ENCODE data around the gene MAP3K20. TPM values are rescaled to one million over a fixed set of nuclear protein-coding genes. Genes with fewer than 3 reads are reported as not detected.

Gene MAP3K20
- total and polyA plus RNA-seq, 2 of the 4 experiments (the other 2 are of a cell fraction) = 27.5 to 84.4 TPM

DNA sequence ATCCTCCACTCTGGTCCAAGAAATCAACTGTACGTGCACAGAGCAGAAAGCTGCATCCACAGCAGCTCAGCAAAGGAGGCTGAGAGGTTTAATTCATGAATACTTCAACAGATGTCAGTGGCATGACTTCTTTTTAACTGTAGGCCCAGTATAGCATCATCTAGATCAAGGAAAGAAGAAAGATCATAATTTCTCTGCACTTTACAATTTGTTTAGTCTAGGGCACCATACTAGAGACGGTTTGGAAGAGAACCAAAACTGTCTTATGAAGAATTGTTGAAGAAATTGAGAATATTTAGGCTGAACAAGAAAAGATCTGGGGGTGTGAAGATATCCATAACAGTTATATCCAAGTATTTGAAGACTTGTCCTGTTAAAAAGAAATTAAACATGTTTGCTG is 30.5 kb upstream of the MAP3K20 start:
- no peak for TF ChIP-seq BHLHE40 (IDR thresholded peaks at IDR 0.05; ENCODE audit: low read depth, low read length)
- TF ChIP-seq, protein P1, sequence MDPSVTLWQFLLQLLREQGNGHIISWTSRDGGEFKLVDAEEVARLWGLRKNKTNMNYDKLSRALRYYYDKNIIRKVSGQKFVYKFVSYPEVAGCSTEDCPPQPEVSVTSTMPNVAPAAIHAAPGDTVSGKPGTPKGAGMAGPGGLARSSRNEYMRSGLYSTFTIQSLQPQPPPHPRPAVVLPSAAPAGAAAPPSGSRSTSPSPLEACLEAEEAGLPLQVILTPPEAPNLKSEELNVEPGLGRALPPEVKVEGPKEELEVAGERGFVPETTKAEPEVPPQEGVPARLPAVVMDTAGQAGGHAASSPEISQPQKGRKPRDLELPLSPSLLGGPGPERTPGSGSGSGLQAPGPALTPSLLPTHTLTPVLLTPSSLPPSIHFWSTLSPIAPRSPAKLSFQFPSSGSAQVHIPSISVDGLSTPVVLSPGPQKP (IDR thresholded peaks at IDR 0.05; ENCODE audit: borderline replicate concordance, low read depth, low read length) = no peak
- TF ChIP-seq MXI1 (IDR thresholded peaks at IDR 0.05; ENCODE audit: borderline replicate concordance, low read depth, low read length) = no peak
- TF ChIP-seq MAFK (IDR thresholded peaks at IDR 0.05; ENCODE audit: low read depth, low read length) = no peak
- no peak for TF ChIP-seq NFE2L2 (IDR thresholded peaks at IDR 0.05; ENCODE audit: low read depth, low read length)
- no peak for TF ChIP-seq SMC3 (IDR thresholded peaks at IDR 0.05; ENCODE audit: low read depth, low read length)
- no peak for TF ChIP-seq RCOR1 (IDR thresholded peaks at IDR 0.05; ENCODE audit: insufficient replicate concordance, low read length)
- no peak for TF ChIP-seq RAD21 (IDR thresholded peaks at IDR 0.05; ENCODE audit: low read length)
- TF ChIP-seq CEBPB (IDR thresholded peaks at IDR 0.05; ENCODE audit: low read depth, low read length) = no peak
- TF ChIP-seq FOS (IDR thresholded peaks at IDR 0.05; ENCODE audit: low read depth, low read length) = no peak
- TF ChIP-seq CHD1 (IDR thresholded peaks at IDR 0.05; ENCODE audit: low read depth, low read length) = no peak
- TF ChIP-seq, protein P2, sequence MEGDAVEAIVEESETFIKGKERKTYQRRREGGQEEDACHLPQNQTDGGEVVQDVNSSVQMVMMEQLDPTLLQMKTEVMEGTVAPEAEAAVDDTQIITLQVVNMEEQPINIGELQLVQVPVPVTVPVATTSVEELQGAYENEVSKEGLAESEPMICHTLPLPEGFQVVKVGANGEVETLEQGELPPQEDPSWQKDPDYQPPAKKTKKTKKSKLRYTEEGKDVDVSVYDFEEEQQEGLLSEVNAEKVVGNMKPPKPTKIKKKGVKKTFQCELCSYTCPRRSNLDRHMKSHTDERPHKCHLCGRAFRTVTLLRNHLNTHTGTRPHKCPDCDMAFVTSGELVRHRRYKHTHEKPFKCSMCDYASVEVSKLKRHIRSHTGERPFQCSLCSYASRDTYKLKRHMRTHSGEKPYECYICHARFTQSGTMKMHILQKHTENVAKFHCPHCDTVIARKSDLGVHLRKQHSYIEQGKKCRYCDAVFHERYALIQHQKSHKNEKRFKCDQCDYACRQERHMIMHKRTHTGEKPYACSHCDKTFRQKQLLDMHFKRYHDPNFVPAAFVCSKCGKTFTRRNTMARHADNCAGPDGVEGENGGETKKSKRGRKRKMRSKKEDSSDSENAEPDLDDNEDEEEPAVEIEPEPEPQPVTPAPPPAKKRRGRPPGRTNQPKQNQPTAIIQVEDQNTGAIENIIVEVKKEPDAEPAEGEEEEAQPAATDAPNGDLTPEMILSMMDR (conservative IDR thresholded peaks at IDR 0.05; ENCODE audit: low read depth, low read length) = no peak
- TF ChIP-seq MAZ (IDR thresholded peaks at IDR 0.05; ENCODE audit: borderline replicate concordance, low read depth, low read length) = no peak
- TF ChIP-seq POLR2A (IDR thresholded peaks at IDR 0.05; ENCODE audit: low read depth, low read length) = no peak
- TF ChIP-seq, protein P3, sequence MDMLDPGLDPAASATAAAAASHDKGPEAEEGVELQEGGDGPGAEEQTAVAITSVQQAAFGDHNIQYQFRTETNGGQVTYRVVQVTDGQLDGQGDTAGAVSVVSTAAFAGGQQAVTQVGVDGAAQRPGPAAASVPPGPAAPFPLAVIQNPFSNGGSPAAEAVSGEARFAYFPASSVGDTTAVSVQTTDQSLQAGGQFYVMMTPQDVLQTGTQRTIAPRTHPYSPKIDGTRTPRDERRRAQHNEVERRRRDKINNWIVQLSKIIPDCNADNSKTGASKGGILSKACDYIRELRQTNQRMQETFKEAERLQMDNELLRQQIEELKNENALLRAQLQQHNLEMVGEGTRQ (IDR thresholded peaks at IDR 0.05; ENCODE audit: low read depth, low read length) = no peak
- no peak overlapping the region for H2AFZ ChIP-seq (replicated peaks; ENCODE audit: low read length, poor library complexity)
- H3K4ac ChIP-seq (ENCODE audit: low read depth, low read length) = peak overlapping the region; percentile 57
- peak overlapping the region in 1 of 2 experiments; percentile 60; a peak in 1 of 4 replicates for H4K8ac ChIP-seq (ENCODE audit: low read depth in 2 of 2, low read length in 2 of 2)
- H2BK120ac ChIP-seq (ENCODE audit: low read depth, low read length) = peak overlapping the region; percentile 78
- no CpG with 5 or more reads among the region's 2 CpGs for WGBS, 2 experiments (ENCODE audit: extremely low coverage in 2 of 2, insufficient read length in 1 of 2)
- peak overlapping the region; percentile 19; the same call in 1 of the 2 replicates for H4K91ac ChIP-seq (ENCODE audit: insufficient read depth, low read depth, low read length)
- in situ Hi-C loops (cut with MboI; ENCODE audit: low sequenced_read_pairs) = loop anchor here (25.0 kb wide), 1 partner anchor 317 kb away; the partner anchor contains the start of gene CDCA7
- no TSS peak for BruUV-seq (replicated peaks)
- no peak overlapping the region; the same call in 1 of the 2 replicates for H3K56ac ChIP-seq (ENCODE audit: extremely low read depth, insufficient read depth, low read length)
- H2BK15ac ChIP-seq (ENCODE audit: low read depth, low read length) = peak overlapping the region; percentile 62; the same call in 2 of the 3 replicates
- no peak overlapping the region; the same call in 1 of the 2 replicates for H4K5ac ChIP-seq (ENCODE audit: low read depth, low read length)
- H3K14ac ChIP-seq (replicated peaks; ENCODE audit: low read depth, low read length) = peak overlapping the region; percentile 82
- H3K79me1 ChIP-seq (ENCODE audit: low read depth in 1 of 2, low read length in 2 of 2) = no peaks in the 10 kb centered on the region
- H3K36me3 ChIP-seq (ENCODE audit: control insufficient read depth, insufficient read depth, low read length) = no peaks in the 10 kb centered on the region
- DNase-seq (peak; percentile 43), ATAC-seq (ENCODE audit: low read depth) (no peak)
- H3K27ac ChIP-seq (ENCODE audit: insufficient read depth, low read length) = no peak overlapping the region
- peak overlapping the region; percentile 17; the same call in 1 of the 2 replicates for H3K4me2 ChIP-seq (ENCODE audit: low read depth, low read length)
- H3K27me3 ChIP-seq (ENCODE audit: control insufficient read depth, insufficient read depth, low read length) = no peaks in the 10 kb centered on the region
- no peak overlapping the region for H3K4me3 ChIP-seq (ENCODE audit: insufficient read depth, low read depth, low read length)
- H3K9me3 ChIP-seq (ENCODE audit: control insufficient read depth, insufficient read depth, low read length) = no peaks in the 10 kb centered on the region
- peak overlapping the region; percentile 55; the same call in 1 of the 2 replicates for H3K18ac ChIP-seq (ENCODE audit: low read depth, low read length)
- ChIA-PET POLR2A (ENCODE audit: unreplicated experiment) (no interaction called here), CTCF (interaction anchor here (1.1 kb wide), 3 partner anchors 18 to 165 kb away, joined by 4 to 5 read pairs (median 4); no protein-coding TSS in a partner anchor)
- H3K9me1 ChIP-seq (ENCODE audit: insufficient read depth, low read length) = peaks cover 10% of the 10 kb centered on the region
- H3K9ac ChIP-seq (ENCODE audit: low read depth, low read length) = no peak overlapping the region
- H4K20me1 ChIP-seq (ENCODE audit: insufficient read depth, low read length) = no peaks in the 10 kb centered on the region
- H3K4me1 ChIP-seq (ENCODE audit: control insufficient read depth, insufficient read depth, low read length) = peaks cover 23% of the 10 kb centered on the region
- intact Hi-C loops (cut with micrococcal nuclease) = no loop called here
- H2AK5ac ChIP-seq (ENCODE audit: low read depth, low read length) = peak overlapping the region; percentile 60; the same call in 1 of the 2 replicates
- H3K23ac ChIP-seq (ENCODE audit: low read depth, low read length) = peak overlapping the region; percentile 72
- H2BK20ac ChIP-seq (ENCODE audit: low read depth, low read length) = peak overlapping the region; percentile 39; the same call in 1 of the 2 replicates
- H2AK9ac ChIP-seq (replicated peaks; ENCODE audit: low read depth, low read length, poor library complexity) = no peak overlapping the region
- H2BK5ac ChIP-seq (ENCODE audit: low read depth, low read length, poor library complexity, severe bottlenecking) = peak overlapping the region; percentile 63
- dilution Hi-C loops (cut with HindIII; ENCODE audit: low sequenced_read_pairs, unreplicated experiment) = no loop called here
